Stomach (tissue), 4 donors: ENCODE data around the gene CDH5.

Experiments
- POLR2A ChIP-seq, 4 donors: fragments of 450-650 bp; IDR thresholded peaks; one replicate each; pipeline ENCODE4 v1.6.1; 2016; ENCODE audit warnings: antibody characterized with exemption in 4 of 4, control low read depth in 2 of 4, mild to moderate bottlenecking in 1 of 4, moderate library complexity in 1 of 4
- POLR2AphosphoS5 ChIP-seq, 3 donors: sonication (generic); formaldehyde crosslinking; IDR thresholded peaks; one replicate each; pipeline ENCODE4 v1.6.1; 2016; ENCODE audit warnings: antibody characterized with exemption in 3 of 3
- TF ChIP-seq, protein P1 (sequence below), 7 experiments: fragments of 450-650 bp in 4 of 7; fragments of 200-600 bp in 3 of 7; sonication (generic) in 3 of 7; IDR thresholded peaks; one replicate each; pipeline ENCODE4 v1.5.1; 2016 to 2019; ENCODE audit warnings: antibody characterized with exemption in 7 of 7, control low read depth in 2 of 7, mild to moderate bottlenecking in 1 of 7

DNA sequence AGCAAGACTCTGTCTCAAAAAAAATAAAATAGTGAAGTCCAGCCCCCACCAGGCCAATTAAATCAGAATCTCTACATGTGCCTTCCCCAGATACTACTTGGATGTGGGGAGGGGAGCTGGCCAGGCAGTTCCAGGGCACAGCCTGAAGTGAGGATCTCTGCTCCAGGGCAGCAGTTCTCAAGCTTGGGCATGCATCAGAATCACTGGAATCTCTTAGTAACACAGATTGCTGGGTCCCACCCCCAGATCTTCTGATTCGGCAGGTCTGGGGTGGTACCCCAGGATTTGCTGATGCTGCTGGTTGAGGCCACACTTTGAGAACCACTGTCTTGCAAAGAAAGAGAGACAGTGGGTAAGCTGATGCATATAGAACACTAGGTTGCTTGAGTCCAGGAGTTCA lies 8.3 kb upstream of the CDH5 start:
- TF ChIP-seq POLR2AphosphoS5 (IDR thresholded peaks at IDR 0.05) (no peak), POLR2A (IDR thresholded peaks at IDR 0.05) (no peak)
- TF ChIP-seq, protein P1, sequence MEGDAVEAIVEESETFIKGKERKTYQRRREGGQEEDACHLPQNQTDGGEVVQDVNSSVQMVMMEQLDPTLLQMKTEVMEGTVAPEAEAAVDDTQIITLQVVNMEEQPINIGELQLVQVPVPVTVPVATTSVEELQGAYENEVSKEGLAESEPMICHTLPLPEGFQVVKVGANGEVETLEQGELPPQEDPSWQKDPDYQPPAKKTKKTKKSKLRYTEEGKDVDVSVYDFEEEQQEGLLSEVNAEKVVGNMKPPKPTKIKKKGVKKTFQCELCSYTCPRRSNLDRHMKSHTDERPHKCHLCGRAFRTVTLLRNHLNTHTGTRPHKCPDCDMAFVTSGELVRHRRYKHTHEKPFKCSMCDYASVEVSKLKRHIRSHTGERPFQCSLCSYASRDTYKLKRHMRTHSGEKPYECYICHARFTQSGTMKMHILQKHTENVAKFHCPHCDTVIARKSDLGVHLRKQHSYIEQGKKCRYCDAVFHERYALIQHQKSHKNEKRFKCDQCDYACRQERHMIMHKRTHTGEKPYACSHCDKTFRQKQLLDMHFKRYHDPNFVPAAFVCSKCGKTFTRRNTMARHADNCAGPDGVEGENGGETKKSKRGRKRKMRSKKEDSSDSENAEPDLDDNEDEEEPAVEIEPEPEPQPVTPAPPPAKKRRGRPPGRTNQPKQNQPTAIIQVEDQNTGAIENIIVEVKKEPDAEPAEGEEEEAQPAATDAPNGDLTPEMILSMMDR (IDR thresholded peaks at IDR 0.05), result no peak
